Panc1 (cell line): ENCODE measurements around the gene ZNF800.

Source experiments
- POLR2AphosphoS5 ChIP-seq: IDR thresholded peaks from 2 replicates; pipeline ENCODE4 v1.6.1; 2012; ENCODE audit warnings: mild to moderate bottlenecking, low read depth, low read length, moderate library complexity
- REST ChIP-seq, 2 experiments: IDR thresholded peaks; 2 replicates each; pipeline ENCODE4 v1.6.1; 2011 to 2012; ENCODE audit warnings: low read depth in 2 of 2, control low read depth in 1 of 2, low read length in 1 of 2, mild to moderate bottlenecking in 1 of 2, moderate library complexity in 1 of 2; ENCODE audit not compliant: insufficient read depth in 1 of 2
- SIN3A ChIP-seq: IDR thresholded peaks from 2 replicates; pipeline ENCODE4 v1.6.1; 2012; ENCODE audit warnings: low read depth, mild to moderate bottlenecking, low read length, moderate library complexity, borderline replicate concordance; ENCODE audit not compliant: insufficient read depth
- TCF7L2 ChIP-seq: IDR thresholded peaks from 2 replicates; pipeline ENCODE4 v1.6.1; 2011; ENCODE audit warnings: mild to moderate bottlenecking, low read depth, low read length, inconsistent platforms
- TF ChIP-seq, protein P1 (sequence below): fragments of 450-650 bp; IDR thresholded peaks from 2 replicates; pipeline ENCODE4 v1.5.1; 2017; ENCODE audit warnings: mild to moderate bottlenecking

DNA sequence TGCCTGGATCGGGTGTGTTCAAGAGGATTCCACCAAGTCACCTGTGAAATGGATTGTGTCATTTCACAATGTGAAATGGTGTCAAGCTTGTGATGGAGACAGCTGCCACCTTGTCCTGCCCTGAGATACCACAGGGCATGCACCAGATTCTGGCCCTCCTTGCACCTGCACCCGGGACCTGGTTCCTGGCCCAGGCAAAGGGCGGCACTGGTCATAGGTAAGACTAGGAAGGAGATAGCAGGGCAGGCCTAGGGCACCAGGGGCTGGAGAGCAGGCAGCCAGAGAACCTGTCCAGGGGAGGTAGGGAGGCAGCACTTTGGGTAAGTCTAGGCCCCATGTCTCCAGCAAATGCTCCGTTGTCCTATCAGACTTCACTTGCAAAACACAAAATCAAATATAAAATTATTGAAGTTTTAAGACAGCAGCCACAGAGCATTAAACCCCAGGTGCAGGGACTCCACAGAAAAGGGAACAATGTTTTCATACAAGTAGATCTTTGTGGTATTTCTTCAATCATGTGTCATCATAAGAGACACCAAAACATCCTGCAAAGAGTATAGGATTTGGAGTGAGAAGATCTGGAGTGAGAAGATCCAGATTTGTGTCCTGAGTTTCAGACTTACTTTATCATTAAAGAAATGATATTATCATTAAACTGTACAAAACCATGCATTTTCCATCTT is 22.7 kb upstream of the ZNF800 start:
- TF ChIP-seq, protein P1, sequence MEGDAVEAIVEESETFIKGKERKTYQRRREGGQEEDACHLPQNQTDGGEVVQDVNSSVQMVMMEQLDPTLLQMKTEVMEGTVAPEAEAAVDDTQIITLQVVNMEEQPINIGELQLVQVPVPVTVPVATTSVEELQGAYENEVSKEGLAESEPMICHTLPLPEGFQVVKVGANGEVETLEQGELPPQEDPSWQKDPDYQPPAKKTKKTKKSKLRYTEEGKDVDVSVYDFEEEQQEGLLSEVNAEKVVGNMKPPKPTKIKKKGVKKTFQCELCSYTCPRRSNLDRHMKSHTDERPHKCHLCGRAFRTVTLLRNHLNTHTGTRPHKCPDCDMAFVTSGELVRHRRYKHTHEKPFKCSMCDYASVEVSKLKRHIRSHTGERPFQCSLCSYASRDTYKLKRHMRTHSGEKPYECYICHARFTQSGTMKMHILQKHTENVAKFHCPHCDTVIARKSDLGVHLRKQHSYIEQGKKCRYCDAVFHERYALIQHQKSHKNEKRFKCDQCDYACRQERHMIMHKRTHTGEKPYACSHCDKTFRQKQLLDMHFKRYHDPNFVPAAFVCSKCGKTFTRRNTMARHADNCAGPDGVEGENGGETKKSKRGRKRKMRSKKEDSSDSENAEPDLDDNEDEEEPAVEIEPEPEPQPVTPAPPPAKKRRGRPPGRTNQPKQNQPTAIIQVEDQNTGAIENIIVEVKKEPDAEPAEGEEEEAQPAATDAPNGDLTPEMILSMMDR, result no peak
- TF ChIP-seq REST (IDR thresholded peaks at IDR 0.05; ENCODE audit: insufficient read depth in 1 of 2, low read depth in 2 of 2, low read length in 1 of 2) (no peak), POLR2AphosphoS5 (no peak), SIN3A (no peak), TCF7L2 (no peak)
